Measurements from ENCODE around the gene CDS1. TPM values are rescaled to one million over a fixed set of nuclear protein-coding genes. Genes with fewer than 3 reads are reported as not detected.

The CDS1 gene
- total RNA-seq, 1 donor from 2014 or later = 8.8 TPM

GRCh38 chr4:84683064-84683850 is 100.3 kb downstream of the CDS1 start:
- Histone ChIP-seq H3K27ac (no peak overlapping the region), H3K4me1 (no peaks in the 10 kb centered on the region), H3K36me3 (peaks cover 0 to 51% of the 10 kb centered on the region in 2 donors), H3K4me3 (no peak overlapping the region), H3K9me3 (no peaks in the 10 kb centered on the region), H3K27me3 (no peaks in the 10 kb centered on the region)
- intact Hi-C loops (cut with DNase I) = no loop called here
- no peak for DNase-seq (ENCODE audit: extremely low spot score in 2 of 2)
- no peak for TF ChIP-seq CTCF (IDR thresholded peaks at IDR 0.05)
- TF ChIP-seq POLR2A (IDR thresholded peaks at IDR 0.05) = no peak
- no peak for TF ChIP-seq POLR2AphosphoS5 (IDR thresholded peaks at IDR 0.05; ENCODE audit: insufficient read depth in 1 of 2, low read depth in 1 of 2)

GRCh38 chr4:84684361-84684760 is 101.4 kb downstream of the CDS1 start:
- DNase-seq (ENCODE audit: extremely low spot score in 2 of 2) = no peak
- H3K36me3 ChIP-seq = peaks cover 0 to 45% of the 10 kb centered on the region in 2 donors
- intact Hi-C loops (cut with DNase I) = no loop called here
- no peak overlapping the region for H3K27ac ChIP-seq
- no peaks in the 10 kb centered on the region for H3K9me3 ChIP-seq
- TF ChIP-seq POLR2AphosphoS5 (IDR thresholded peaks at IDR 0.05; ENCODE audit: insufficient read depth in 1 of 2, low read depth in 1 of 2) (no peak), CTCF (IDR thresholded peaks at IDR 0.05) (no peak)
- H3K27me3 ChIP-seq = no peaks in the 10 kb centered on the region
- no peak overlapping the region for H3K4me3 ChIP-seq
- no peaks in the 10 kb centered on the region for H3K4me1 ChIP-seq

GRCh38 chr4:84685105-84685504 is 102.2 kb downstream of the CDS1 start:
- Histone ChIP-seq H3K27ac (no peak overlapping the region), H3K27me3 (no peaks in the 10 kb centered on the region), H3K36me3 (peaks cover 0 to 45% of the 10 kb centered on the region in 2 donors), H3K9me3 (no peaks in the 10 kb centered on the region), H3K4me3 (no peak overlapping the region), H3K4me1 (no peaks in the 10 kb centered on the region)
- no peak for DNase-seq (ENCODE audit: extremely low spot score in 2 of 2)
- no peak for TF ChIP-seq POLR2AphosphoS5 (IDR thresholded peaks at IDR 0.05; ENCODE audit: insufficient read depth in 1 of 2, low read depth in 1 of 2)
- TF ChIP-seq CTCF (IDR thresholded peaks at IDR 0.05) = no peak
- TF ChIP-seq POLR2A (IDR thresholded peaks at IDR 0.05) = no peak
- intact Hi-C loops (cut with DNase I) = no loop called here

- intact Hi-C loops (cut with DNase I) = no loop called here
- Histone ChIP-seq H3K4me1 (peaks cover 9% of the 10 kb centered on the region), H3K27ac (no peak overlapping the region), H3K4me3 (no peak overlapping the region), H3K27me3 (no peaks in the 10 kb centered on the region), H3K9me3 (no peaks in the 10 kb centered on the region), H3K36me3 (peaks cover 0 to 37% of the 10 kb centered on the region in 2 donors)
- DNase-seq (ENCODE audit: extremely low spot score in 2 of 2) = no peak
- TF ChIP-seq POLR2AphosphoS5 (IDR thresholded peaks at IDR 0.05; ENCODE audit: insufficient read depth in 1 of 2, low read depth in 1 of 2) = no peak
- no peak for TF ChIP-seq POLR2A (IDR thresholded peaks at IDR 0.05)
- no peak for TF ChIP-seq CTCF (IDR thresholded peaks at IDR 0.05)
Measured at GRCh38 chr4:84688605-84689004, 105.7 kb downstream of the CDS1 start.

- peaks cover 0 to 39% of the 10 kb centered on the region in 2 donors for H3K36me3 ChIP-seq
- DNase-seq (ENCODE audit: extremely low spot score in 2 of 2) = no peak
- intact Hi-C loops (cut with DNase I) = no loop called here
Measured at GRCh38 chr4:84689197-84689596, 106.3 kb downstream of the CDS1 start.

More at GRCh38 chr4:84689197-84689596, 106.3 kb downstream of the CDS1 start:
- H3K27ac ChIP-seq = no peak overlapping the region
- H3K4me1 ChIP-seq = peaks cover 9% of the 10 kb centered on the region
- H3K9me3 ChIP-seq = no peaks in the 10 kb centered on the region
- no peak overlapping the region for H3K4me3 ChIP-seq
- no peak for TF ChIP-seq POLR2AphosphoS5 (IDR thresholded peaks at IDR 0.05; ENCODE audit: insufficient read depth in 1 of 2, low read depth in 1 of 2)
- TF ChIP-seq CTCF (IDR thresholded peaks at IDR 0.05) = no peak
- no peak for TF ChIP-seq POLR2A (IDR thresholded peaks at IDR 0.05)
- H3K27me3 ChIP-seq = no peaks in the 10 kb centered on the region
